GM18519 (cell line): Measurements from ENCODE around the gene NFE2L2.
"Not testable (repeated sequence)": the region's sequence is repeated elsewhere in the genome, so short reads cannot be mapped to it uniquely, and the experiment has no call there.

Source experiments
- ATAC-seq: cut with Tn5 transposase; IDR thresholded peaks from one replicate; pipeline ENCODE4 v1.9.1; 2021; ENCODE audit warnings: mild to moderate bottlenecking, moderate library complexity; ENCODE audit not compliant: unreplicated experiment, low FRiP score

NFE2L2 gene

GRCh38 chr2:177258059-177258458 lies 6.5 kb downstream of the NFE2L2 start:
- no peak for ATAC-seq

- no peak for ATAC-seq
These were observed 7.1 kb downstream of the NFE2L2 start for GRCh38 chr2:177257471-177257870.

- no peak for ATAC-seq
These were observed 7.8 kb downstream of the NFE2L2 start for GRCh38 chr2:177256695-177257094.

GRCh38 chr2:177256026-177256425 lies 8.5 kb downstream of the NFE2L2 start:
- ATAC-seq = no peak

GRCh38 chr2:177255227-177255601 lies 9.3 kb downstream of the NFE2L2 start:
- ATAC-seq = no peak

GRCh38 chr2:177254433-177255226 lies 9.9 kb downstream of the NFE2L2 start:
- no peak for ATAC-seq

- ATAC-seq = no peak
These were observed 10.8 kb downstream of the NFE2L2 start for GRCh38 chr2:177253704-177254103.

GRCh38 chr2:177252808-177253531 lies 11.6 kb downstream of the NFE2L2 start:
- ATAC-seq = no peak

GRCh38 chr2:177251165-177251542 lies 13.4 kb downstream of the NFE2L2 start:
- no peak for ATAC-seq

GRCh38 chr2:177250461-177250860 lies 14.1 kb downstream of the NFE2L2 start:
- ATAC-seq = no peak

GRCh38 chr2:177249038-177249437 lies 15.5 kb downstream of the NFE2L2 start:
- no peak for ATAC-seq

- ATAC-seq = no peak
These were observed 16.7 kb downstream of the NFE2L2 start for GRCh38 chr2:177247693-177248262.

GRCh38 chr2:177246523-177247030 lies 17.9 kb downstream of the NFE2L2 start:
- not testable (repeated sequence) for ATAC-seq

- ATAC-seq = no peak
These were observed 18.5 kb downstream of the NFE2L2 start for GRCh38 chr2:177246000-177246399.

- ATAC-seq = no peak
These were observed 19.5 kb downstream of the NFE2L2 start for GRCh38 chr2:177245010-177245422.

- ATAC-seq = no peak
These were observed 20.2 kb downstream of the NFE2L2 start for GRCh38 chr2:177244244-177244771.

- ATAC-seq = no peak
These were observed 21.1 kb downstream of the NFE2L2 start for GRCh38 chr2:177243476-177243875.

GRCh38 chr2:177243073-177243472 lies 21.5 kb downstream of the NFE2L2 start:
- no peak for ATAC-seq

GRCh38 chr2:177242121-177242987 lies 22.2 kb downstream of the NFE2L2 start:
- no peak for ATAC-seq

GRCh38 chr2:177241711-177242120 lies 22.8 kb downstream of the NFE2L2 start:
- ATAC-seq = no peak
